GM12878 (cell line): ENCODE measurements around the gene EEFSEC. TPM values are rescaled to one million over a fixed set of nuclear protein-coding genes. Genes with fewer than 3 reads are reported as not detected.

Experiments
- ATF7 ChIP-seq: fragments of 450-650 bp; IDR thresholded peaks from 2 replicates; pipeline ENCODE4 v1.6.1; 2016; ENCODE audit warnings: low read depth, mild to moderate bottlenecking
- E2F8 ChIP-seq: fragments of 450-650 bp; IDR thresholded peaks from 2 replicates; pipeline ENCODE4 v1.6.1; 2018; ENCODE audit warnings: mild to moderate bottlenecking, low read depth, moderate library complexity; ENCODE audit not compliant: partially characterized antibody
- SMAD1 ChIP-seq: fragments of 450-650 bp; IDR thresholded peaks from 2 replicates; pipeline ENCODE4 v1.6.1; 2018; ENCODE audit warnings: mild to moderate bottlenecking, low read depth; ENCODE audit not compliant: partially characterized antibody
- ZBTB11 ChIP-seq: fragments of 450-650 bp; formaldehyde crosslinking; IDR thresholded peaks from 2 replicates; pipeline ENCODE4 v1.5.0; 2022; ENCODE audit warnings: mild to moderate bottlenecking, missing genetic modification characterization
- ZNF592 ChIP-seq: fragments of 450-650 bp; IDR thresholded peaks from 2 replicates; pipeline ENCODE4 v1.6.1; 2017; ENCODE audit warnings: mild to moderate bottlenecking, moderate library complexity
- polyA plus RNA-seq, 11 experiments: library from polyadenylated mRNA; depleted of rRNA in 4 of 11; unstranded in 6 of 11; stranded (reverse) in 5 of 11; fragments of >200 nt; fragmentation: Nextera tagmentation in 4 of 11; fragmentation: Illumina TruSeq in 1 of 11; extraction: Ambion mirVana in 4 of 11; extraction: Trizol in 1 of 11; gene quantifications; 1 replicate in 1 of 11; 2 replicates in 10 of 11; pipeline versions ENCODE4 v1.2.1 to v1.2.3, GENCODE V29; 2011 to 2016; ENCODE audit warnings: inconsistent platforms in 2 of 11, missing spikeins in 2 of 11, low read depth in 1 of 11
- total RNA-seq, 4 experiments: library from RNA; depleted of rRNA in 3 of 4; stranded (reverse); fragments of >200 nt in 3 of 4; fragmentation: Illumina TruSeq in 1 of 4; extraction: Trizol in 1 of 4; gene quantifications; 2 replicates each; pipeline versions ENCODE4 v1.2.1 to v1.2.3, GENCODE V29; 2013 to 2021

The EEFSEC gene
- total and polyA plus RNA-seq, 10 of the 15 experiments (the other 5 are each of a cell fraction or from before 2014, with no cell fraction given): 0.29 to 29.1 (median 16.1) TPM

- TF ChIP-seq ZBTB11 (CRISPR knock-in tag) (no peak), ATF7 (no peak), SMAD1 (no peak), E2F8 (no peak), ZNF592 (no peak)
These were observed 256.6 kb downstream of the EEFSEC start (continued) for GRCh38 chr3:128409624-128410581.
